OCI-LY7 (cell line): ENCODE data around the gene CEPT1. TPM values are rescaled to one million over a fixed set of nuclear protein-coding genes. Genes with fewer than 3 reads are reported as not detected.

Experiments
- BruUV-seq: library from RNA; stranded (reverse); fragments of 400-500 nt; replicated peaks from 2 replicates; lab custom pipeline; 2021; lab: Mats Ljungman, UMichigan
- CTCF ChIA-PET: fragments of 300-600 bp; sonication (Branson Sonifier 250); formaldehyde crosslinking; loops from one replicate; lab custom pipeline; 2022; ENCODE audit warnings: antibody characterized with exemption; ENCODE audit not compliant: unreplicated experiment; lab: Charles Lee
- POLR2A ChIA-PET: fragments of 300-600 bp; sonication (Branson Sonifier 250); formaldehyde crosslinking; loops from one replicate; lab custom pipeline; 2022; ENCODE audit warnings: antibody characterized with exemption; lab: Charles Lee
- DNase-seq: peaks from one replicate; pipeline ENCODE4 v3.0.0-alpha.2; 2015; ENCODE audit warnings: low spot score
- H2AFZ ChIP-seq: fragments of 200-600 bp; sonication (generic), shearing (Covaris generic); 2 replicates; pipeline ENCODE4 v1.6.1; 2014; ENCODE audit warnings: mild to moderate bottlenecking, antibody characterized with exemption, low read length, moderate library complexity
- H3K27ac ChIP-seq: fragments of 200-600 bp; sonication (generic); 2 replicates; pipeline ENCODE4 v1.5.1; 2014; ENCODE audit warnings: mixed run types, low read depth, mild to moderate bottlenecking, moderate library complexity, low read length, inconsistent platforms; ENCODE audit not compliant: poor library complexity, severe bottlenecking
- H3K36me3 ChIP-seq: fragments of 200-600 bp; sonication (generic); 2 replicates; pipeline ENCODE4 v1.6.1; 2014; ENCODE audit warnings: mild to moderate bottlenecking, antibody characterized with exemption, low read length, moderate library complexity, mixed read lengths; ENCODE audit not compliant: insufficient read depth
- H3K4me1 ChIP-seq: fragments of 200-600 bp; sonication (generic); 2 replicates; pipeline ENCODE4 v1.5.1; 2014; ENCODE audit warnings: mild to moderate bottlenecking, low read length; ENCODE audit not compliant: insufficient read depth, poor library complexity, severe bottlenecking
- H3K4me2 ChIP-seq: fragments of 200-600 bp; sonication (generic); 2 replicates; pipeline ENCODE4 v1.6.1; 2014; ENCODE audit warnings: mild to moderate bottlenecking, low read length
- H3K4me3 ChIP-seq: fragments of 200-600 bp; sonication (generic); 2 replicates; pipeline ENCODE4 v1.5.1; 2014; ENCODE audit warnings: mild to moderate bottlenecking, low read depth, low read length; ENCODE audit not compliant: poor library complexity, severe bottlenecking
- H3K79me2 ChIP-seq: fragments of 200-600 bp; sonication (generic); 2 replicates; pipeline ENCODE4 v1.6.1; 2016; ENCODE audit warnings: low read depth, mild to moderate bottlenecking, low read length, moderate library complexity, mixed read lengths; ENCODE audit not compliant: insufficient read depth
- H3K9me2 ChIP-seq: fragments of 200-600 bp; sonication (generic); 2 replicates; pipeline ENCODE4 v1.6.1; 2016; ENCODE audit warnings: mild to moderate bottlenecking, low read length, mixed read lengths; ENCODE audit not compliant: insufficient read depth
- H3K9me3 ChIP-seq: fragments of 200-600 bp; sonication (generic); 2 replicates; pipeline ENCODE4 v1.6.1; 2014; ENCODE audit warnings: mild to moderate bottlenecking, mixed run types, low read length, mixed read lengths
- H4K20me1 ChIP-seq: fragments of 200-600 bp; sonication (generic); 2 replicates; pipeline ENCODE4 v1.6.1; 2014; ENCODE audit warnings: mild to moderate bottlenecking, antibody characterized with exemption, low read length, moderate library complexity, mixed read lengths; ENCODE audit not compliant: insufficient read depth
- CTCF ChIP-seq: fragments of 200-600 bp; sonication (generic); conservative IDR thresholded peaks from 2 replicates; pipeline ENCODE4 v1.5.1; 2014; ENCODE audit warnings: mild to moderate bottlenecking, antibody characterized with exemption, low read length, moderate library complexity, mixed read lengths
- EZH2phosphoT487 ChIP-seq: fragments of 200-600 bp; sonication (generic); IDR thresholded peaks from 2 replicates; pipeline ENCODE4 v1.6.1; 2018; ENCODE audit warnings: low read depth, borderline replicate concordance, mild to moderate bottlenecking, mixed run types, antibody characterized with exemption, low read length, moderate library complexity, mixed read lengths
- intact Hi-C: fragments of 100-400 bp; cut with micrococcal nuclease; formaldehyde crosslinking; loops from one replicate; pipeline ENCODE4 v1.10.0; 2022; ENCODE audit not compliant: unreplicated experiment
- total RNA-seq, 2 experiments: library from RNA; depleted of rRNA in 1 of 2; stranded (reverse); fragments of >200 nt in 1 of 2; shearing (Covaris generic) in 1 of 2; gene quantifications; 2 replicates each; pipeline ENCODE4 v1.2.3, GENCODE V29; 2014 to 2022

Gene CEPT1
- total RNA-seq, 2 experiments from 2014 or later, result 44.9 to 59.0 TPM

GRCh38 chr1:111164151-111164550, 24.1 kb downstream of the CEPT1 start:
- no peak overlapping the region for H3K27ac ChIP-seq
- no peaks in the 10 kb centered on the region; the same call in 1 of the 2 replicates for H3K9me3 ChIP-seq
- no peak overlapping the region for H3K4me2 ChIP-seq
- CTCF ChIA-PET, result no interaction called here
- intact Hi-C loops, result no loop called here
- no peak overlapping the region for H3K4me3 ChIP-seq
- DNase-seq, result no peak
- no peak overlapping the region for H2AFZ ChIP-seq
- POLR2A ChIA-PET, result interaction anchor here (0.8 to 1.0 kb wide), 2 partner anchors 25 to 29 kb away, joined by 3 read pairs; no protein-coding TSS in a partner anchor
- TF ChIP-seq CTCF (no peak), EZH2phosphoT487 (no peak)
- no peaks in the 10 kb centered on the region for H4K20me1 ChIP-seq
- peaks cover 10% of the 10 kb centered on the region for H3K4me1 ChIP-seq
- no peaks in the 10 kb centered on the region for H3K9me2 ChIP-seq
- peaks cover 68% of the 10 kb centered on the region for H3K79me2 ChIP-seq
- H3K36me3 ChIP-seq, result peaks cover 93% of the 10 kb centered on the region
- no TSS peak for BruUV-seq

- peaks cover 97% of the 10 kb centered on the region for H3K36me3 ChIP-seq
- H3K4me1 ChIP-seq, result peaks cover 11% of the 10 kb centered on the region
- no peak overlapping the region for H3K4me2 ChIP-seq
- no peak overlapping the region for H2AFZ ChIP-seq
- no peak overlapping the region for H3K27ac ChIP-seq
- no peaks in the 10 kb centered on the region for H3K9me2 ChIP-seq
- peaks cover 29% of the 10 kb centered on the region; the same call in 1 of the 2 replicates for H3K79me2 ChIP-seq
- intact Hi-C loops, result no loop called here
- ChIA-PET POLR2A (no interaction called here), CTCF (no interaction called here)
- no TSS peak for BruUV-seq
- H4K20me1 ChIP-seq, result no peaks in the 10 kb centered on the region; the same call in 1 of the 2 replicates
- TF ChIP-seq EZH2phosphoT487, result no peak
- no peak for TF ChIP-seq CTCF
- no peaks in the 10 kb centered on the region; the same call in 1 of the 2 replicates for H3K9me3 ChIP-seq
- H3K4me3 ChIP-seq, result no peak overlapping the region
- no peak for DNase-seq
Observed at GRCh38 chr1:111172463-111172862, 32.4 kb downstream of the CEPT1 start.

- Histone ChIP-seq H3K27ac (no peak overlapping the region), H3K9me2 (no peaks in the 10 kb centered on the region), H3K4me2 (no peak overlapping the region), H3K4me3 (no peak overlapping the region), H3K36me3 (peaks cover 97% of the 10 kb centered on the region), H4K20me1 (no peaks in the 10 kb centered on the region; the same call in 1 of the 2 replicates), H3K9me3 (no peaks in the 10 kb centered on the region), H3K79me2 (peaks cover 28% of the 10 kb centered on the region; the same call in 1 of the 2 replicates), H2AFZ (no peak overlapping the region), H3K4me1 (peaks cover 11% of the 10 kb centered on the region)
- BruUV-seq, result no TSS peak
- ChIA-PET POLR2A (interaction anchor here (1.2 to 1.4 kb wide), 2 partner anchors 9 to 46 kb away, joined by 3 to 4 read pairs; no protein-coding TSS in a partner anchor), CTCF (no interaction called here)
- TF ChIP-seq CTCF, result no peak
- no peak for TF ChIP-seq EZH2phosphoT487
- intact Hi-C loops, result no loop called here
- no peak for DNase-seq
Observed at GRCh38 chr1:111174070-111174469, 34.0 kb downstream of the CEPT1 start.
